OCI-LY1 (cell line): ENCODE data around the gene USP28.

ENCODE experiments used
- H2AFZ ChIP-seq: fragments of 200-600 bp; sonication (generic), shearing (Covaris generic); 2 replicates; pipeline ENCODE4 v1.6.0; 2014; ENCODE audit warnings: antibody characterized with exemption, mild to moderate bottlenecking, low read length
- H3F3A ChIP-seq: fragments of 200-600 bp; sonication (generic), shearing (Covaris generic); 2 replicates; pipeline ENCODE4 v1.6.0; 2014; ENCODE audit warnings: mild to moderate bottlenecking, antibody characterized with exemption, low read length, moderate library complexity; ENCODE audit not compliant: insufficient read depth
- H3K27ac ChIP-seq: fragments of 200-600 bp; sonication (generic); 2 replicates; pipeline ENCODE4 v1.5.1; 2014; ENCODE audit warnings: low read length, mixed run types, mild to moderate bottlenecking, low read depth; ENCODE audit not compliant: poor library complexity, severe bottlenecking
- H3K27me3 ChIP-seq: fragments of 200-600 bp; sonication (generic); 2 replicates; pipeline ENCODE4 v1.6.0; 2014; ENCODE audit warnings: antibody characterized with exemption, mild to moderate bottlenecking, low read length, moderate library complexity; ENCODE audit not compliant: insufficient read depth
- H3K36me3 ChIP-seq: fragments of 200-600 bp; sonication (generic); 2 replicates; pipeline ENCODE4 v1.6.1; 2014; ENCODE audit warnings: mild to moderate bottlenecking, antibody characterized with exemption, low read length, moderate library complexity, mixed read lengths; ENCODE audit not compliant: insufficient read depth
- H3K4me1 ChIP-seq: fragments of 200-600 bp; sonication (generic); 2 replicates; pipeline ENCODE4 v1.5.1; 2014; ENCODE audit warnings: mild to moderate bottlenecking, low read length, moderate library complexity; ENCODE audit not compliant: insufficient read depth, severe bottlenecking
- H3K4me2 ChIP-seq: fragments of 200-600 bp; sonication (generic), shearing (Covaris generic); 2 replicates; pipeline ENCODE4 v1.6.1; 2014; ENCODE audit warnings: low read length
- H3K4me3 ChIP-seq: fragments of 200-600 bp; sonication (generic); 2 replicates; pipeline ENCODE4 v1.5.1; 2014; ENCODE audit warnings: low read length, low read depth, mild to moderate bottlenecking, mixed read lengths; ENCODE audit not compliant: poor library complexity, severe bottlenecking
- H3K79me2 ChIP-seq: fragments of 200-600 bp; shearing (Covaris generic); 2 replicates; pipeline ENCODE4 v1.6.1; 2016; ENCODE audit warnings: mixed run types, low read length, mixed read lengths; ENCODE audit not compliant: insufficient read depth
- H3K9ac ChIP-seq: fragments of 200-600 bp; sonication (generic), shearing (Covaris generic); 2 replicates; pipeline ENCODE4 v1.6.1; 2014; ENCODE audit warnings: mild to moderate bottlenecking, low read length, mixed read lengths
- H3K9me2 ChIP-seq: fragments of 200-600 bp; sonication (generic), shearing (Covaris generic); 2 replicates; pipeline ENCODE4 v1.6.1; 2014; ENCODE audit warnings: low read depth, mild to moderate bottlenecking, low read length, mixed read lengths
- H3K9me3 ChIP-seq: fragments of 200-600 bp; shearing (Covaris generic); 2 replicates; pipeline ENCODE4 v1.6.1; 2014; ENCODE audit warnings: low read length, mixed read lengths
- H4K20me1 ChIP-seq: fragments of 200-600 bp; sonication (generic), shearing (Covaris generic); 2 replicates; pipeline ENCODE4 v1.6.0; 2016; ENCODE audit warnings: mild to moderate bottlenecking, low read length; ENCODE audit not compliant: insufficient read depth
- EZH2 ChIP-seq: fragments of 200-600 bp; sonication (generic), shearing (Covaris generic); IDR thresholded peaks from 2 replicates; pipeline ENCODE4 v1.8.0; 2017; ENCODE audit warnings: borderline replicate concordance, mixed run types, mild to moderate bottlenecking, antibody characterized with exemption, low read length, moderate library complexity, mixed read lengths
- TF ChIP-seq, protein P1 (sequence below): fragments of 200-600 bp; sonication (generic), shearing (Covaris generic); IDR thresholded peaks from 2 replicates; pipeline ENCODE4 v1.5.1; 2017; ENCODE audit warnings: mild to moderate bottlenecking, antibody characterized with exemption, low read length, moderate library complexity, mixed read lengths

The USP28 gene

DNA sequence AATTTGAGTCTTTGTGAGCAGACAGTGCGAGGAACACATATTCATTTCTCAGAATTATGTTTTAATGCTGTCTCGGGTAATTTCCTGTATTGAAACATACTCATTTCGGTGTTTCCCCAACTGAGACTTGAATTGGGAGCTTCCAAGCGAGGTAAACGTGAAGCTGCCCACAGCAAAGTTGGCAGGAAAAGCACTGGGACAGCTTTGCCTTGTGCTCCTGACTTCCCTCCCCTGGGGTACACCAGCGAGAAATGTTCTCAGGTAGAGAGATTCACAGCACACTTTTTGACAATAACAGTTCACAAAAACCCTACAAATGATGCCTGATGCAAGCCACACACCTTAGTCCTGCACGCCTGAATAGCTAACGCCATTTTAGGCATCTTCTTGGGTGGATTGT lies 32.3 kb upstream of the USP28 start:
- Histone ChIP-seq H3K27me3 (no peaks in the 10 kb centered on the region), H3K9ac (no peak overlapping the region), H3K36me3 (no peaks in the 10 kb centered on the region), H2AFZ (no peak overlapping the region), H3F3A (no peaks in the 10 kb centered on the region), H3K4me2 (no peak overlapping the region), H3K9me3 (no peaks in the 10 kb centered on the region), H4K20me1 (no peaks in the 10 kb centered on the region), H3K27ac (no peak overlapping the region), H3K4me3 (no peak overlapping the region), H3K9me2 (no peaks in the 10 kb centered on the region), H3K4me1 (no peaks in the 10 kb centered on the region), H3K79me2 (no peaks in the 10 kb centered on the region)
- TF ChIP-seq, protein P1, sequence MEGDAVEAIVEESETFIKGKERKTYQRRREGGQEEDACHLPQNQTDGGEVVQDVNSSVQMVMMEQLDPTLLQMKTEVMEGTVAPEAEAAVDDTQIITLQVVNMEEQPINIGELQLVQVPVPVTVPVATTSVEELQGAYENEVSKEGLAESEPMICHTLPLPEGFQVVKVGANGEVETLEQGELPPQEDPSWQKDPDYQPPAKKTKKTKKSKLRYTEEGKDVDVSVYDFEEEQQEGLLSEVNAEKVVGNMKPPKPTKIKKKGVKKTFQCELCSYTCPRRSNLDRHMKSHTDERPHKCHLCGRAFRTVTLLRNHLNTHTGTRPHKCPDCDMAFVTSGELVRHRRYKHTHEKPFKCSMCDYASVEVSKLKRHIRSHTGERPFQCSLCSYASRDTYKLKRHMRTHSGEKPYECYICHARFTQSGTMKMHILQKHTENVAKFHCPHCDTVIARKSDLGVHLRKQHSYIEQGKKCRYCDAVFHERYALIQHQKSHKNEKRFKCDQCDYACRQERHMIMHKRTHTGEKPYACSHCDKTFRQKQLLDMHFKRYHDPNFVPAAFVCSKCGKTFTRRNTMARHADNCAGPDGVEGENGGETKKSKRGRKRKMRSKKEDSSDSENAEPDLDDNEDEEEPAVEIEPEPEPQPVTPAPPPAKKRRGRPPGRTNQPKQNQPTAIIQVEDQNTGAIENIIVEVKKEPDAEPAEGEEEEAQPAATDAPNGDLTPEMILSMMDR, result no peak
- TF ChIP-seq EZH2, result no peak

DNA sequence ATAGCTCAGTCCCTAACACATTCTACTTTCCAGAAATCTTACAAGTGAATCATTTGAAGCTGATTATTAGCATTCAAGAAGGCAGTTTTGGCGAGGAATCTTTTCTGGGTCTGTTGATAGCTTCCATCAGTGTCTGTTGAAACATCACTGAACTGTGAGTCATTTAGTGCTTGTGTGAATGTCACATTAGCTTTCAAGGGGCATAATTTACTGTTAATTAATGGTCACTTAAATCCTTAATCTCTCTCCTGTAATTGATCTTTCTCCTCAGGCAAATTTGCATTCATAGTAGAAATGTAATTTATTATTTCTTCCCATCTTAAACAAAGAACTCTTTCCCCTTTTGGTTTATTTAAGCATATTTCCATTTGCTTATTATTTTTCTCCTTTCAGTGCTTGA lies 31.8 kb upstream of the USP28 start:
- no peaks in the 10 kb centered on the region for H3K4me1 ChIP-seq
- no peaks in the 10 kb centered on the region for H3K79me2 ChIP-seq
- no peaks in the 10 kb centered on the region for H3K9me3 ChIP-seq
- no peak overlapping the region for H3K4me3 ChIP-seq
- H3K9me2 ChIP-seq, result no peaks in the 10 kb centered on the region
- H4K20me1 ChIP-seq, result no peaks in the 10 kb centered on the region
- H3K9ac ChIP-seq, result no peak overlapping the region
- TF ChIP-seq EZH2, result no peak
- TF ChIP-seq, protein P1, result no peak
- no peak overlapping the region for H2AFZ ChIP-seq
- H3F3A ChIP-seq, result no peaks in the 10 kb centered on the region
- H3K4me2 ChIP-seq, result no peak overlapping the region
- H3K27ac ChIP-seq, result no peak overlapping the region
- H3K27me3 ChIP-seq, result no peaks in the 10 kb centered on the region
- no peaks in the 10 kb centered on the region for H3K36me3 ChIP-seq

DNA sequence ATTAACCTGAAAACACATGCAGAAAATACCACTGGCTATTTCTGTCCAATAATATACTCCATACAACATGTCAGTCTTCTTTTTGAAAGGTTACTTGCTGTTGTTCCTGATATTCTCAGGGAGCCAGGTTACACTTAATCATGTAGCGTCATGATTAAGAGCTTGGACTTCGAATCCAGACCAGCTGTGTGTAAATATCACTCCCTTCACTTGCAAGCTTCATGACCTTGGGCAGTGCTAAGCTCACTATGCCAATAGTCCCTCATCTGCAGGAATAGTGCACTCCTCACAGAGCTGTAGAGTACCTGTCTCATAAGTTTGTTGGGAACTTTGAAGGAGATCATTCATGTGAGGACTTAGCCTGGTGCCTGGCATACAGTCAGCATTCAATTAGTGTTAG lies 31.1 kb upstream of the USP28 start:
- H3K4me1 ChIP-seq, result no peaks in the 10 kb centered on the region
- no peak for TF ChIP-seq EZH2
- TF ChIP-seq, protein P1, result no peak
- H3K79me2 ChIP-seq, result no peaks in the 10 kb centered on the region
- no peak overlapping the region for H3K27ac ChIP-seq
- no peak overlapping the region for H3K4me2 ChIP-seq
- H3K4me3 ChIP-seq, result no peak overlapping the region
- no peak overlapping the region for H2AFZ ChIP-seq
- H3K27me3 ChIP-seq, result no peaks in the 10 kb centered on the region
- no peaks in the 10 kb centered on the region for H4K20me1 ChIP-seq
- no peaks in the 10 kb centered on the region for H3F3A ChIP-seq
- no peaks in the 10 kb centered on the region for H3K36me3 ChIP-seq
- no peak overlapping the region for H3K9ac ChIP-seq
- H3K9me3 ChIP-seq, result no peaks in the 10 kb centered on the region
- no peaks in the 10 kb centered on the region for H3K9me2 ChIP-seq
